Measurements from ENCODE around the gene TACR2.

GRCh38 chr10:69353977-69354635 is 62.6 kb downstream of the TACR2 start:
- TF ChIP-seq, protein P1, sequence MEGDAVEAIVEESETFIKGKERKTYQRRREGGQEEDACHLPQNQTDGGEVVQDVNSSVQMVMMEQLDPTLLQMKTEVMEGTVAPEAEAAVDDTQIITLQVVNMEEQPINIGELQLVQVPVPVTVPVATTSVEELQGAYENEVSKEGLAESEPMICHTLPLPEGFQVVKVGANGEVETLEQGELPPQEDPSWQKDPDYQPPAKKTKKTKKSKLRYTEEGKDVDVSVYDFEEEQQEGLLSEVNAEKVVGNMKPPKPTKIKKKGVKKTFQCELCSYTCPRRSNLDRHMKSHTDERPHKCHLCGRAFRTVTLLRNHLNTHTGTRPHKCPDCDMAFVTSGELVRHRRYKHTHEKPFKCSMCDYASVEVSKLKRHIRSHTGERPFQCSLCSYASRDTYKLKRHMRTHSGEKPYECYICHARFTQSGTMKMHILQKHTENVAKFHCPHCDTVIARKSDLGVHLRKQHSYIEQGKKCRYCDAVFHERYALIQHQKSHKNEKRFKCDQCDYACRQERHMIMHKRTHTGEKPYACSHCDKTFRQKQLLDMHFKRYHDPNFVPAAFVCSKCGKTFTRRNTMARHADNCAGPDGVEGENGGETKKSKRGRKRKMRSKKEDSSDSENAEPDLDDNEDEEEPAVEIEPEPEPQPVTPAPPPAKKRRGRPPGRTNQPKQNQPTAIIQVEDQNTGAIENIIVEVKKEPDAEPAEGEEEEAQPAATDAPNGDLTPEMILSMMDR (IDR thresholded peaks at IDR 0.05) = no peak
- TF ChIP-seq EP300 (IDR thresholded peaks at IDR 0.05) (no peak), POLR2AphosphoS5 (IDR thresholded peaks at IDR 0.05) (no peak)
